HG03280 (cell line): ENCODE data around the gene HSPB1.
"Not testable (repeated sequence)": the region's sequence is repeated elsewhere in the genome, so short reads cannot be mapped to it uniquely, and the experiment has no call there.

ENCODE experiments used
- ATAC-seq: cut with Tn5 transposase; IDR thresholded peaks from one replicate; pipeline ENCODE4 v1.9.1; 2021; ENCODE audit warnings: mild to moderate bottlenecking, moderate library complexity; ENCODE audit not compliant: unreplicated experiment

HSPB1 gene

GRCh38 chr7:76303202-76304147, 1.0 kb downstream of the HSPB1 start:
- ATAC-seq, result no peak

- ATAC-seq, result no peak
Observed at GRCh38 chr7:76304888-76305375, 2.5 kb downstream of the HSPB1 start.

DNA sequence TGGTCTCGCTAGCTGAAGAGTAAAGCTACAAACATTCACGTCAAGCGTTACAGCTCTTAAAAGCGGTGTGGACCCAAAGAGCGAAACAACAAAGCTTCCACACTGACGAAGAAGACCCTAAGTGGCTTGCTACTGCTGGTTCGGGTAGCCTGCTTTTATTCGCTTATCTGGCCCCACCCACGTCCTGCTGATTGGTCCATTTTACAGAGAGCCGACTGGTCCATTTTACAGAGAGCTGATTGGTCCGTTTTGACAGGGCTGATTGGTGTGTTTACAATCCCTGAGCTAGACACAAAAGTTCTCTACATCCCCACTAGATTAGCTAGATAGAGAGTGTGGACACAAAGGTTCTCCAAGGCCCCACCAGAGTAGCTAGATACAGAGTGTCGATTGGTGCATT, 6.4 kb downstream of the HSPB1 start:
- not testable (repeated sequence) for ATAC-seq

GRCh38 chr7:76309341-76310101, 7.0 kb downstream of the HSPB1 start:
- ATAC-seq, result not testable (repeated sequence)

DNA sequence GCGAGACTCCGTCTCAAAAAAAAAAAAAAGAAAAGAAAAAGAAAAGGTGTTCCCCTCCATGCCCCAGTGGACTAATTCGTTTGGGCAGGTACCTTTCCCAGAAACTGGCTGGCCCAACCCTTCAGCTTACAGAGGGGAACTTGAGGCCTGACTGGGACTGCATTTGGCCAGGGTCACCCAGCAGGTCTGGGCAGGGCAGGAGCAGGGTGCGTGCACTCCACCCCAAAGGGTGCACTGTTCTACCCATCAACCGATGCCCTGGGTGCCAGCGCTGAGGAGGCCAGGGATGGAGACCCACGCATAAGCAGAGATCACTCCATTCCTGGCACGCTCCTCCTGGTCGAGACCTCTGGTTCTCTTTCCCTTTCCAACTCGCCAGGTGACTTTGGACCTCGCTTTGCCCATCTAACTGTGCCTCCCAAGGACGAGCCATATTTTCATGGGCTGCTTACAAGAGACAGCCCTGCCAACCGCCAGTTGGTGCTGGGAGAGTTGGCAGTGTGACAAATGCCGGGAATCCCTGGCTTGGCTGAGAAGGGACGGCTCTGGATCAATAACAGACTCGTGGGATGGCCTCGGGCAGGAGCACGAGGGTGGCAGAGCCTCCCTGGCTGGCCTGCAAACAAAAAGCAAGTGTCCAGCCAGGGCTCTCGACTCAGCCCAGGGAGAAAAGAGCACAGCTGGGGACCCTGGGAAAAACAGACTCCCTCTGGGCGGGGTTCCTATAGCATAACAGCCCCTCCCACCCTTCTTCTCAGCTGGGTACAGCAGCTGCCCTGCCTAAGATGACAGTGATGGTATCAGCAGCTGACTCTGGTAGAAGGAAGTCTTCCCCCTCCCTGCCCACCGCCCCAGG, 7.9 kb downstream of the HSPB1 start:
- no peak for ATAC-seq

DNA sequence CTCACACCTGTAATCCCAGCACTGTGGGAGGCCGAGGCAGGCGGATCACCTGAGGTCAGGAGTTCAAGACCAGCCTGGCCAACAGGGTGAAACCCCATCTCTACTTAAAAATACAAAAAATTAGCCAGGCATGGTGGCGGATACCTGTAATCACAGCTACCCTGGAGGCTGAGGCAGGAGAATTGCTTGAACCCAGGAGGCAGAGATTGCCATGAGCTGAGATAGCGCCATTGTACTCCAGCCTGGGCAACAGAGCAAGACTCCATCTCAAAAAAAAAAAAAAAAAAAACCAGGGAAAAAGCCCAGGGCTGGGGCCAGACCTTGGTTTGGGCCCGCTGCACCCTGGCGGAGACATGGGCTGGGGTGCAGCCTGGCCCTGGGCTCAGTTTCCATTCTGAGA, 9.4 kb downstream of the HSPB1 start:
- not testable (repeated sequence) for ATAC-seq

DNA sequence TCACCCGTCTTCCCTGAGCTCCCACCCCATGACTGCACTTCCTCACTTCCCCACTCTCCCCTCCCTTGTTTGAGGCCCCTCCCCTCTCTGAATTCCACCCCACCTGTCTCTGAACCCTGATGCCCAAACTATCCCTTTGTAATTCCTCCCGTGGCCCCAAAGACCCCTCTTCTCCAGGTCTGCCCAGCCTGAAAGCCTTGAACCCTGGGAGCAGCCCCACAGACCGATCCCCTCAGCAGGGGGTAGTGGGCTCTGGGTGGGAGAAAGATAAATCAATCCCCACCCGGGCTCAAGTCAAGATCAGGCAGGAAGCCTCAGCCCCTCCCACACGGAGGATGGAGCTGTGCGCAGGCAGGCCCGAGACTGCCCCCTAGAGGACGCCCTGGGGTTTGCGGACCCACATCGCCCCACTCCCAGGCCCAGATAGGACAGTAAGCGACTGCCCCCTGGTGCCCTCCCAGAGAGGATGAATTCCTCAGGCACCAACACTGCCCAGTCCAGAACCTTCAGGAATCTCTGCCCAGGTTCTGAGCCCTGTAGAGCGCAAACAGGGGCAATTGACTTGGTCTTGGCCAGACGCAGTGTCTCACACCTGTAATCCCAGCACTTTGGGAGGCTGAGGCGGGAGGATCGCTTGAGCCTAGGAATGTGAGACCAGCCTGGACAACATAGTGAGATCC, 11.7 kb downstream of the HSPB1 start:
- ATAC-seq, result peak; percentile 40

- ATAC-seq, result not testable (repeated sequence)
Observed at GRCh38 chr7:76314740-76315139, 12.3 kb downstream of the HSPB1 start.

DNA sequence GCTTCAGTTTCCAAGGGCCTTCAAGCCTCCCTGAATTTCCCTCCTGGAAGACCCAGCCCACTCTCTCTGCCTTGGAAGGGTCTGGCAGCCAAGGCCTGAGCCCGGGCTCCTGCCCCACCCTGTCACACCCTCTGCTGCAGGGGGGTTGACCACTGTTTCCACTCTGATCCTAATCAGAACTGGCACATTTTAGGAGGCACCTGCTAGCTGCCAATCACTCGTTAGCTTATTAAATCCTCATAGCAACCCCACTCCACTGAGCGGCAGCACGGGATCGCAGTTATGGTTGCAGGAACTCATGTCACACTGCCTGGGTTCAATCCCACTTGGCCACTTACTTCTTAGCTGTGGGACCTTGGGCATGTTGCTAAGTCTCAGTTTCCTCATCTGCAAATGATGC, 12.9 kb downstream of the HSPB1 start:
- no peak for ATAC-seq

DNA sequence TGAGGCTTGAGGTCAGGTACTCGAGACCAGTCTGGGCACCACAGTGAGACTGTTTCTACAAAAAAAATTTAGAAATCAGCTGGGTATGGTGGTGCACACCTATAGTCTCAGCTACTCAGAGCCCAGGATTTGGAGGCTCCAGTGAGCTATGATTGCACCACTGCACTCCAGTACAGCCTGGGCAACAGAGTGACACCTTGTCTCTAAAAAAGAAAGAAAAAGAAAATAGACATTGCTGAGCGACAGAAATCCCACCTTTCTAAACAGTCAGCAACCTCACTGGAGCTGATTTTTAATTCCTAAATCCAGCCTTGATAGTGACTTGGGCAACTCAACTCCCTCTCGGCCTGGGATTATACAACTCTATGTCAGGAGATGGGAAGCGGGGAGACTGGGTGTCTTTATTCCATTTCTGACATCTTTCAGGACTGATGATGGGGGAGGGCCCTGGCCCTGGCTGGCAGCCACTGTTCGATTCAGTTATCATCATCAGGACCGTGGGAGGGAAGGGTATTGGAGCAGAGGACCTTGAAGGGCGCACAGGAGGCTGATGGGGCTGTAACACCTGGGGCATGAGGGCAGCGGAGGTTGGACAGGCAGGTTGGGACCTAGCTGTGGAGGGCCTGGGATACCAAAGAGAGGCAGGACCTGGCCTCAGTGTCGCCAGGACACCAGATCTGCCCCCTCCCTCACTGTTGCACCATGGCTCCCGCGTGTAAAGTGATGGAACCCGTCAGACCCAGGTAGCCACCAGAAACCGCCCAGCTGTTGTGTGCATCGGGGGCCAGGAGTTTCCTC, 14.7 kb downstream of the HSPB1 start:
- ATAC-seq, result no peak

DNA sequence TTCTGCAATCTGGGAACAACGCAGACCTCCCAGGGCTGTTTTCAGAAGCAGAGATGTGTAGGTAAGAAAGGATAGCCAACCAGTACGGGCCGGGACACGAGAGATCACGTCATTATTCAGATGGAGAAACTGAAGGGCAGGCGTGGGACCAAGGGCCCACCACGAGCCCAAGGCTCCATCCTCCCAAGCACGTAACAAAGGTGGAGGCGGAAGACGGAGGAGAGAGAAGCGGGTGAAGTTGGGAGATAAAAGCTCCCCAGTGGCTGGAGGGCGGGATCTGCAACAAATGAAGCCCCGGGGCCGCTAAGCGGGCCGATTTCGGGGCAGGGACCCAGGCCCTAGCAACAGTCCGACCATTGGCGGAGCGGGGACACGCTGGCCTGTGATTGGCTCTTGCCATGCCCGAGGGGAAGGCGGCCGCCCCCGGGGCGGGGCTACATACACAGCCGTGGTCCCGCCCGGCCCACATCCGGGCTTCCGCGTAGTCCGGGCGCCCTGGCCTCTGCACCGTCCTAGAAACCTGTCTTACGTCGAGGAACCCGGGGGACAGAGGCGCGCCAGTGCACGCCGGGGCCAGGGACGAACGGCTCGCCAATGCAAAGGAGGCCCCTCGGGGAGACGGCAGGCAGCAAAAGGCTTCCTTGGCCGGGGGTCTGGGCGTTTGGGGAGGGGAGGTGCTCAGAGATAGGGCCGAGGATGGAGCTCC, 15.5 kb downstream of the HSPB1 start:
- peak; percentile 91 for ATAC-seq

GRCh38 chr7:76318488-76319353, 16.2 kb downstream of the HSPB1 start:
- peak; percentile 42 for ATAC-seq

GRCh38 chr7:76325092-76325491, 22.6 kb downstream of the HSPB1 start:
- ATAC-seq, result no peak

- no peak for ATAC-seq
Observed at GRCh38 chr7:76325811-76326210, 23.3 kb downstream of the HSPB1 start.

DNA sequence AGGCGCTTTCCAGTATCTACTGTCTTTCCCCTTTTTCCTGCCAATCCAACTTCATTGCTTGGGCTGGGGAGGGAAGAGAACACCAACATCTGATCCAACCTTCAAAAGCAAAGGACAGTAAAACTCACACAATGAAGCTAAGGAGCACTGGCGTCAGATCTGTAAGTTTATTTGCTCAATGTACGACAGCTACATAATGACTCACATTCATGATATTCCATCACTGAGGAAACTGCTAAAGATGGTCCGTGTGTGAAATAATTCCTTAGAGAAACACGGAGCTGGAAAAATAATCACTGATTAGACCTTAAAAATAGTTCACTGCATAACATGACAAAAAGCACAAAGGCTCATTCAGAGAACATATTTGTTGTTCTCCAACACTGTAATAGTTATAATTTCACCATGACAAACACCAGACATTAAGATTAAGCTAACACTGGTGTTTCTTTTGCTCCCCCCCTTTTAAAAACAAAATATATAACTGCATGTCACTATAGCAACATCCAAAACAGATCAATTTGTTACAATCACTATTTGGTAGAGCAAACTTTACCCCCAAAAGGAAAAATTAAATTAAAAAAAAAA, 24.3 kb downstream of the HSPB1 start:
- ATAC-seq, result no peak

DNA sequence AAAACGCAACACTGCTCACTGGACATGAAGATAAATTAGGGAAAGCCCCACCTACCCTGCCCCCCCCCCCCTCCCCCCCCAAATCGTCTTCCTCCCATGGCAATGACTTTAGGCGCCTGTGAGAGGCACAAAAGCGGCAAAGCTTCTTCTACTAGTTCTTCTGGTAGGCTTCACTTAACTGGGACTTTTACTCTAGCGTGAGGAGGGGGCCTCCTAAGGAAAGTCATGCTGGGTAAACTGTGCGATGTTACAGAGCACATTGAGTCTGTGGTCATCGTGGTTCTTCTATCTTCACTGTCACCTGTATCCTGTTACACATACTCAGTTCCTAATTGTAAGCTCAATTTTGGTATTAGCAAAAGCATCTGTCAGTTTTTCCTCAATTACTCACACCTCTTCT, 25.1 kb downstream of the HSPB1 start:
- no peak for ATAC-seq

GRCh38 chr7:76328389-76328788, 25.9 kb downstream of the HSPB1 start:
- ATAC-seq, result no peak

GRCh38 chr7:76329479-76329878, 27.0 kb downstream of the HSPB1 start:
- ATAC-seq, result no peak
